ENCODE data around the gene NHEJ1.

The NHEJ1 gene

DNA sequence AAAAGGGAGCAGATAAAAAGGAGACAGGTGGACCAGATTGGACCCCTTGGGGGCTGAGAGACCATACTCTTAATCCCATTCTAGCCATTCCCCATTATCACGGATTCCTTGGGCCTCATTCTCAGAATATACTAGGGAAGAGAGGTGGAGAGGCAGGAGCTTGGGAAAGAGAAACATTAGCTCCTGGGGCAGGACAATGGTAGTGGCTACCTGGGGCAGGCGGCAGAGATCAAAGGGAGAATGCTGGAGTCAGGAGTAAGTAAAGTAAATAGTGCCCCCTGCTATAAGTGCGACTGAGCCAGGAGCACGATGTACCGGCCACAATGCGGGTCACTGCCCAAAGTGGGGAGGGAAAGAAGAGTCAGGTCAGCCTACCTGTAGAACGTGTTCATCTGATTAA lies 79.5 kb downstream of the NHEJ1 start:
- TF ChIP-seq, protein P1, sequence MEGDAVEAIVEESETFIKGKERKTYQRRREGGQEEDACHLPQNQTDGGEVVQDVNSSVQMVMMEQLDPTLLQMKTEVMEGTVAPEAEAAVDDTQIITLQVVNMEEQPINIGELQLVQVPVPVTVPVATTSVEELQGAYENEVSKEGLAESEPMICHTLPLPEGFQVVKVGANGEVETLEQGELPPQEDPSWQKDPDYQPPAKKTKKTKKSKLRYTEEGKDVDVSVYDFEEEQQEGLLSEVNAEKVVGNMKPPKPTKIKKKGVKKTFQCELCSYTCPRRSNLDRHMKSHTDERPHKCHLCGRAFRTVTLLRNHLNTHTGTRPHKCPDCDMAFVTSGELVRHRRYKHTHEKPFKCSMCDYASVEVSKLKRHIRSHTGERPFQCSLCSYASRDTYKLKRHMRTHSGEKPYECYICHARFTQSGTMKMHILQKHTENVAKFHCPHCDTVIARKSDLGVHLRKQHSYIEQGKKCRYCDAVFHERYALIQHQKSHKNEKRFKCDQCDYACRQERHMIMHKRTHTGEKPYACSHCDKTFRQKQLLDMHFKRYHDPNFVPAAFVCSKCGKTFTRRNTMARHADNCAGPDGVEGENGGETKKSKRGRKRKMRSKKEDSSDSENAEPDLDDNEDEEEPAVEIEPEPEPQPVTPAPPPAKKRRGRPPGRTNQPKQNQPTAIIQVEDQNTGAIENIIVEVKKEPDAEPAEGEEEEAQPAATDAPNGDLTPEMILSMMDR (IDR thresholded peaks at IDR 0.05) = no peak

DNA sequence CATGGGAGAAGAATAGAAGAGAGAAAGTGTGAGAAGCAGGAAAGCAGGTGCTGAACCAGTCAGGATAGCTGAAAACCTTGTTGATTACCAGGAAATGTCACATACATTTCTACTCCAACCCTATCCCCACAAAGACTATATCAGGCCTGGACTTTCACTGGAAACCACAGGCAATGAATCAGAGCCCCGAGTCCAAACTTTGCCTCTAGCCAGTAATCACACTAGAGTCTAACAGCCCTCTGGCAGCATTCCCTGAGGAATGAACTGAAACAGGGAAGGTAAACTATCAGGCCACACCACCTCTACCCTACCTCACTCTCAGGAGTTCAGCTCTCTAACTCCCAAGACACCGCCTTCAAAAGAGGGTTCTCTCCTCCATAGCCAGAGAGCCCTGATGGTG lies 81.2 kb downstream of the NHEJ1 start:
- TF ChIP-seq, protein P1 (IDR thresholded peaks at IDR 0.05) = no peak

DNA sequence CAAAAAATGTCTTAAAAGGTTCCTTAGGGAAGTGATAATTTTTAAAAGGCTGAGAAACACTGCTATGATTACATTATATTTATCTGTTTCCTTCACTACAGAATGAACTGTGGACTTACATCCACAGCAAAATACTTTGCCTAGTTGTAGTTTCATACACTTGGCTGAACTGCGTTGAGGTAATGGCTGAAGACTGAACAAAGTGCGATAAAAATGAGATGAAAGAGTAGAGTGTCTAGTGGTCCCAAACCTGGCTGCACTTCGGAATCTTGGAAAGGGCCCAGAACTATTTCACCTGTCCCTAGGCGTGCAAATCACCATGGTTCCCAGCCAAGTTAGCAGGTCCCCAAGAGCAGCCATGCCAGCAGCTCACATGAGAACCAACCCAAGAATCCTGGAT lies 81.7 kb downstream of the NHEJ1 start:
- TF ChIP-seq, protein P1 (IDR thresholded peaks at IDR 0.05) = no peak

DNA sequence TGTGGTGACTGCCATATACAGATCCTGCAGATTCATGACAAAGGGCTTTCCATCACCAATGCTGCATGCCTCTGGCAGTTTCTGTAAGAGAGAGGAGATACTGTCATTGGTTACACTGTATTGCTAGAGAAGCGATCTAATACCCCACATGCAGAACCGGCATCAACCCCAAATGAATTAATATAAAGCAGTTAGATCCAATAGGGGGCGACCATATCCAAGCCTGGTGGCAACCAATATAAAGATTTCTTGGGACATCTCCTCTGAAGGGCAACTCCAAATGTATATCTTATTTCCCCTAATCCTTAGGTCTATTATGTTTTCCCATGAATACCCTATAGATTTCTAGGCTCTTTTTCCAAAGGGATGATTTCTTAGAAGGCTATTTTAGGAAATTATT lies 82.5 kb downstream of the NHEJ1 start:
- TF ChIP-seq, protein P1 (IDR thresholded peaks at IDR 0.05) = no peak

GRCh38 chr2:219076253-219076652 lies 84.4 kb downstream of the NHEJ1 start:
- TF ChIP-seq, protein P1 (IDR thresholded peaks at IDR 0.05) = no peak

- TF ChIP-seq, protein P1 (IDR thresholded peaks at IDR 0.05) = peak; percentile 64
These were observed 87.0 kb downstream of the NHEJ1 start for GRCh38 chr2:219073413-219074129.

DNA sequence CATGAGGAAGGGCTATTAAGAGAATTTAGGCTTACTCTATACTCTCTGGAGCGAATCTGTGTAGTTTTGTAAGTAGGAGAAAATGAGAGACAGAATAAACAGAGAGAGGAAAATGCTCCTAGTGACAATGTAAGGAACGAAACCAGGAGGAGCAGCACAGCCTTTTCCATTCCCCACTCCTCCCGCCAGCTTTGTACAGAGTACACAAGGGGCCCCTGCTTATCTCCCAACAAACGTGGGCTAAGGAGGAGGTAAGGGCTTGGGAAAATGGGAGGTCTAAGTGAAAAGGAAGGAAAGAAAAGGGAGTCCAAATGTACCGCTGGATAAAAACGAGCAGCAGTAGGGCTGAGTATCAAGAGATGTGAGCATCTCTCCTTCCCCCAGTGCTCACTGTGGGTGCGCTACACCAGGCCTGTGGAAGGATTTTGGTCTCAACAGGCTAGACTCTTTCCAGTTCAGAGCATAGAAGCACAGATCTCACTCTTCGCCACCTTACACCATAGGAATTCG lies 87.8 kb downstream of the NHEJ1 start:
- TF ChIP-seq, protein P1 (IDR thresholded peaks at IDR 0.05) = no peak

Data from LNCAP (cell line).